ENCODE measurements around the gene CD34.

DNA sequence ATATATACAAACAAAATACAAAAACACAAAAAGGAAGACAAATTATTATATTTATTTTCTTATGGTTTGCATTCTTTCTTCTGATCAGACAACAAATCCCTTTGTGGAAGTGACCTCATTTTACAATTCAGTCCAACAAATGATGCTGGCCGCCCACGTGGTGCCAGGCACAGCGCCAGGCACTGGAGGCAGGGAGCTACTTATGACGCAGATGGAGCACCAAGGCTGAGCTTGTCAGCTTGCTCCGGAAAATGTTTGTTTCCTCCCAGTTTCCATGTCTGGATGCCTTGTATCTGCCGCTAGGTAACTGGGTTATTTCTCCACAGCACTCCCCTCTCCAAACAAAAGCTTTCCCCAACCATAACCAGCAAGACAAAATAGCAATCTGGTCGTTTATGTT is 30.7 kb upstream of the CD34 start:
- TF ChIP-seq POLR2AphosphoS5 (IDR thresholded peaks at IDR 0.05), result peak; percentile 44 to 89 (median 59)
- TF ChIP-seq, protein P1, sequence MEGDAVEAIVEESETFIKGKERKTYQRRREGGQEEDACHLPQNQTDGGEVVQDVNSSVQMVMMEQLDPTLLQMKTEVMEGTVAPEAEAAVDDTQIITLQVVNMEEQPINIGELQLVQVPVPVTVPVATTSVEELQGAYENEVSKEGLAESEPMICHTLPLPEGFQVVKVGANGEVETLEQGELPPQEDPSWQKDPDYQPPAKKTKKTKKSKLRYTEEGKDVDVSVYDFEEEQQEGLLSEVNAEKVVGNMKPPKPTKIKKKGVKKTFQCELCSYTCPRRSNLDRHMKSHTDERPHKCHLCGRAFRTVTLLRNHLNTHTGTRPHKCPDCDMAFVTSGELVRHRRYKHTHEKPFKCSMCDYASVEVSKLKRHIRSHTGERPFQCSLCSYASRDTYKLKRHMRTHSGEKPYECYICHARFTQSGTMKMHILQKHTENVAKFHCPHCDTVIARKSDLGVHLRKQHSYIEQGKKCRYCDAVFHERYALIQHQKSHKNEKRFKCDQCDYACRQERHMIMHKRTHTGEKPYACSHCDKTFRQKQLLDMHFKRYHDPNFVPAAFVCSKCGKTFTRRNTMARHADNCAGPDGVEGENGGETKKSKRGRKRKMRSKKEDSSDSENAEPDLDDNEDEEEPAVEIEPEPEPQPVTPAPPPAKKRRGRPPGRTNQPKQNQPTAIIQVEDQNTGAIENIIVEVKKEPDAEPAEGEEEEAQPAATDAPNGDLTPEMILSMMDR (IDR thresholded peaks at IDR 0.05), result no peak
